Measurements from ENCODE around the gene GVQW3. TPM values are rescaled to one million over a fixed set of nuclear protein-coding genes. Genes with fewer than 3 reads are reported as not detected.

Gene GVQW3
- total RNA-seq, 1 experiment from 2014 or later: 4.7 TPM

DNA sequence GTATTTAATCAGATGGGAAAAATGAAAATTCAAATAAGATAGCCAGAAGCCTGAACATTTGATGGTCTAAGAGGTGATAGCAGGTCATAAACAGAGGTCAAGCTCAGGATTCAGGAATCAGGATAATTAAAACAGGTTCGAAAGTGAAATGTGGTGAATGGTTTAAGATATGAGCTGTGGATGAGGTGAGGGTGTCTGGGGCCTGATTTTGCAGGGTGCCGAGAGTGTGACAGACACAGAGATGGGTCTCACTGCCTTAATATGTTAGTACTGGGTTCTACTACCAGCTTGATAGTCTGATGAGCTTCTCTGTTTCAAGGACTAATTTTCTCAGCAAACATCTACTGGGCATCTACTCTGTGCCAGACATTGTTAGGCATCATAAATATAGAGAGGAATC lies 43.8 kb downstream of the GVQW3 start:
- Histone ChIP-seq H3K79me2 (ENCODE audit: insufficient read depth, low read length) (no peaks in the 10 kb centered on the region), H4K20me1 (ENCODE audit: insufficient read depth) (no peaks in the 10 kb centered on the region), H3K4me3 (replicated peaks in 1 of 2; ENCODE audit: low read depth in 1 of 2, low read length in 2 of 2) (no peak overlapping the region), H2AFZ (ENCODE audit: low read depth, low read length, poor library complexity, severe bottlenecking) (no peak overlapping the region), H3K9me2 (ENCODE audit: insufficient read depth) (no peaks in the 10 kb centered on the region), H3K36me3 (ENCODE audit: control insufficient read depth in 1 of 2, insufficient read depth in 2 of 2, low read length in 2 of 2) (no peaks in the 10 kb centered on the region), H3K4me1 (ENCODE audit: control insufficient read depth in 1 of 2, insufficient read depth in 2 of 2, low read length in 2 of 2) (no peaks in the 10 kb centered on the region), H3K27ac (ENCODE audit: low read depth, low read length) (no peak overlapping the region), H3K27me3 (ENCODE audit: insufficient read depth, low read length) (no peaks in the 10 kb centered on the region), H3K9ac (ENCODE audit: low read length) (no peak overlapping the region), H3K9me3 (ENCODE audit: control insufficient read depth in 1 of 2, insufficient read depth in 1 of 2, low read depth in 1 of 2, low read length in 2 of 2) (no peaks in the 10 kb centered on the region), H3K4me2 (ENCODE audit: low read length) (no peak overlapping the region)
- RAD21 ChIA-PET (ENCODE audit: low non-redundant PET in 1 of 2, low total read pairs in 2 of 2, uncharacterized antibody in 2 of 2, unreplicated experiment in 2 of 2): no interaction called here
- intact Hi-C loops (cut with micrococcal nuclease): no loop called here
- no TSS peak for BruUV-seq (replicated peaks)
- ATAC-seq (no peak), DNase-seq (ENCODE audit: low read depth, low spot score) (no peak)
- TF ChIP-seq CEBPB (IDR thresholded peaks at IDR 0.05; ENCODE audit: low read depth) (no peak), RAD21 (IDR thresholded peaks at IDR 0.05; ENCODE audit: low read depth) (no peak), POLR2A (IDR thresholded peaks at IDR 0.05; ENCODE audit: borderline replicate concordance, extremely low read depth, insufficient read depth, insufficient read length) (no peak), SIN3A (IDR thresholded peaks at IDR 0.05; ENCODE audit: low read depth) (no peak), ELF1 (IDR thresholded peaks at IDR 0.05; ENCODE audit: borderline replicate concordance, low read depth) (no peak), ZFX (IDR thresholded peaks at IDR 0.05) (no peak), FOSL1 (IDR thresholded peaks at IDR 0.05; ENCODE audit: low read depth) (no peak)
- POLR2A ChIA-PET: no interaction called here
- CTCF ChIA-PET: no interaction called here

DNA sequence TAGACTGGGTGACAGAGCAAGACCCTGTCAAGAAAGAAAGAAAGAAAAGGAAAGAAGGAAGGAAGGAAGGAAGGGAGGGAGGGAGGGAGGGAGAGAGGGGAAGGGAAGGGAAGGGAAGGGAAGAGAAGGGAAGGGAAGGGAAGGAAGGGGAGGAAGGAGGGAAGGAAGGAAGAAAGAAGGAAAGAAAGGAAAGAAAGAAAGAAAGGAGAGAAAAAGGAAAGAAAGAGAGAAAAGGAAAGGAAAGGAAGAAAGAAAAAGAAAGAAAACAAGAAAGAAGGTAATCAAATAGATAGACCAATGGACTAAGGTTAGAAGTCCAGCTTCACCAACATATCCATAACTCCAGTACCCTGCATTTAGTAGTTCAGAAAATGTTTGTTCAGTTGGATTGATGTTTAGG lies 45.5 kb downstream of the GVQW3 start:
- ChIA-PET POLR2A (no interaction called here), CTCF (no interaction called here), RAD21 (ENCODE audit: low non-redundant PET in 1 of 2, low total read pairs in 2 of 2, uncharacterized antibody in 2 of 2, unreplicated experiment in 2 of 2) (no interaction called here)
- TF ChIP-seq SIN3A (IDR thresholded peaks at IDR 0.05; ENCODE audit: low read depth) (no peak), POLR2AphosphoS5 (IDR thresholded peaks at IDR 0.05; ENCODE audit: low read depth, low read length) (no peak), SP1 (IDR thresholded peaks at IDR 0.05; ENCODE audit: low read depth) (no peak), JUND (IDR thresholded peaks at IDR 0.05) (no peak), YY1 (IDR thresholded peaks at IDR 0.05; ENCODE audit: extremely low read depth, insufficient replicate concordance, low read depth, low read length) (no peak), EZH2phosphoT487 (IDR thresholded peaks at IDR 0.05; ENCODE audit: borderline replicate concordance) (no peak)
- TF ChIP-seq, protein P1, sequence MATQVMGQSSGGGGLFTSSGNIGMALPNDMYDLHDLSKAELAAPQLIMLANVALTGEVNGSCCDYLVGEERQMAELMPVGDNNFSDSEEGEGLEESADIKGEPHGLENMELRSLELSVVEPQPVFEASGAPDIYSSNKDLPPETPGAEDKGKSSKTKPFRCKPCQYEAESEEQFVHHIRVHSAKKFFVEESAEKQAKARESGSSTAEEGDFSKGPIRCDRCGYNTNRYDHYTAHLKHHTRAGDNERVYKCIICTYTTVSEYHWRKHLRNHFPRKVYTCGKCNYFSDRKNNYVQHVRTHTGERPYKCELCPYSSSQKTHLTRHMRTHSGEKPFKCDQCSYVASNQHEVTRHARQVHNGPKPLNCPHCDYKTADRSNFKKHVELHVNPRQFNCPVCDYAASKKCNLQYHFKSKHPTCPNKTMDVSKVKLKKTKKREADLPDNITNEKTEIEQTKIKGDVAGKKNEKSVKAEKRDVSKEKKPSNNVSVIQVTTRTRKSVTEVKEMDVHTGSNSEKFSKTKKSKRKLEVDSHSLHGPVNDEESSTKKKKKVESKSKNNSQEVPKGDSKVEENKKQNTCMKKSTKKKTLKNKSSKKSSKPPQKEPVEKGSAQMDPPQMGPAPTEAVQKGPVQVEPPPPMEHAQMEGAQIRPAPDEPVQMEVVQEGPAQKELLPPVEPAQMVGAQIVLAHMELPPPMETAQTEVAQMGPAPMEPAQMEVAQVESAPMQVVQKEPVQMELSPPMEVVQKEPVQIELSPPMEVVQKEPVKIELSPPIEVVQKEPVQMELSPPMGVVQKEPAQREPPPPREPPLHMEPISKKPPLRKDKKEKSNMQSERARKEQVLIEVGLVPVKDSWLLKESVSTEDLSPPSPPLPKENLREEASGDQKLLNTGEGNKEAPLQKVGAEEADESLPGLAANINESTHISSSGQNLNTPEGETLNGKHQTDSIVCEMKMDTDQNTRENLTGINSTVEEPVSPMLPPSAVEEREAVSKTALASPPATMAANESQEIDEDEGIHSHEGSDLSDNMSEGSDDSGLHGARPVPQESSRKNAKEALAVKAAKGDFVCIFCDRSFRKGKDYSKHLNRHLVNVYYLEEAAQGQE (IDR thresholded peaks at IDR 0.05; ENCODE audit: low read depth): no peak
- TF ChIP-seq, protein P2, sequence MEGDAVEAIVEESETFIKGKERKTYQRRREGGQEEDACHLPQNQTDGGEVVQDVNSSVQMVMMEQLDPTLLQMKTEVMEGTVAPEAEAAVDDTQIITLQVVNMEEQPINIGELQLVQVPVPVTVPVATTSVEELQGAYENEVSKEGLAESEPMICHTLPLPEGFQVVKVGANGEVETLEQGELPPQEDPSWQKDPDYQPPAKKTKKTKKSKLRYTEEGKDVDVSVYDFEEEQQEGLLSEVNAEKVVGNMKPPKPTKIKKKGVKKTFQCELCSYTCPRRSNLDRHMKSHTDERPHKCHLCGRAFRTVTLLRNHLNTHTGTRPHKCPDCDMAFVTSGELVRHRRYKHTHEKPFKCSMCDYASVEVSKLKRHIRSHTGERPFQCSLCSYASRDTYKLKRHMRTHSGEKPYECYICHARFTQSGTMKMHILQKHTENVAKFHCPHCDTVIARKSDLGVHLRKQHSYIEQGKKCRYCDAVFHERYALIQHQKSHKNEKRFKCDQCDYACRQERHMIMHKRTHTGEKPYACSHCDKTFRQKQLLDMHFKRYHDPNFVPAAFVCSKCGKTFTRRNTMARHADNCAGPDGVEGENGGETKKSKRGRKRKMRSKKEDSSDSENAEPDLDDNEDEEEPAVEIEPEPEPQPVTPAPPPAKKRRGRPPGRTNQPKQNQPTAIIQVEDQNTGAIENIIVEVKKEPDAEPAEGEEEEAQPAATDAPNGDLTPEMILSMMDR (IDR thresholded peaks at IDR 0.05 in 2 of 3, conservative IDR thresholded peaks at IDR 0.05 in 1 of 3; ENCODE audit: borderline replicate concordance in 1 of 3, insufficient read depth in 1 of 3, low read depth in 2 of 3, low read length in 2 of 3): no peak
- Histone ChIP-seq H3K36me3 (ENCODE audit: control insufficient read depth in 1 of 2, insufficient read depth in 2 of 2, low read length in 2 of 2) (no peaks in the 10 kb centered on the region), H3K27ac (ENCODE audit: low read depth, low read length) (no peak overlapping the region), H3K79me2 (ENCODE audit: insufficient read depth, low read length) (no peaks in the 10 kb centered on the region), H3K4me2 (ENCODE audit: low read length) (no peak overlapping the region), H3K27me3 (ENCODE audit: insufficient read depth, low read length) (no peaks in the 10 kb centered on the region), H3K9ac (ENCODE audit: low read length) (no peak overlapping the region), H2AFZ (ENCODE audit: low read depth, low read length, poor library complexity, severe bottlenecking) (no peak overlapping the region), H4K20me1 (ENCODE audit: insufficient read depth) (no peaks in the 10 kb centered on the region), H3K9me3 (ENCODE audit: control insufficient read depth in 1 of 2, insufficient read depth in 1 of 2, low read depth in 1 of 2, low read length in 2 of 2) (no peaks in the 10 kb centered on the region), H3K9me2 (ENCODE audit: insufficient read depth) (no peaks in the 10 kb centered on the region), H3K4me1 (ENCODE audit: control insufficient read depth in 1 of 2, insufficient read depth in 2 of 2, low read length in 2 of 2) (no peaks in the 10 kb centered on the region), H3K4me3 (replicated peaks in 1 of 2; ENCODE audit: low read depth in 1 of 2, low read length in 2 of 2) (no peak overlapping the region)
- DNase-seq (ENCODE audit: low read depth, low spot score): no peak
- no TSS peak for BruUV-seq (replicated peaks)
- intact Hi-C loops (cut with micrococcal nuclease): no loop called here
- ATAC-seq: no peak

Data from HCT116 (cell line).